Measurements from ENCODE around the gene DLX2. TPM values are rescaled to one million over a fixed set of nuclear protein-coding genes. Genes with fewer than 3 reads are reported as not detected.

The DLX2 gene
- total and polyA plus RNA-seq, 2 donors (not counting 3 experiments of a cell fraction or from before 2014, with no cell fraction given), result not detected

DNA sequence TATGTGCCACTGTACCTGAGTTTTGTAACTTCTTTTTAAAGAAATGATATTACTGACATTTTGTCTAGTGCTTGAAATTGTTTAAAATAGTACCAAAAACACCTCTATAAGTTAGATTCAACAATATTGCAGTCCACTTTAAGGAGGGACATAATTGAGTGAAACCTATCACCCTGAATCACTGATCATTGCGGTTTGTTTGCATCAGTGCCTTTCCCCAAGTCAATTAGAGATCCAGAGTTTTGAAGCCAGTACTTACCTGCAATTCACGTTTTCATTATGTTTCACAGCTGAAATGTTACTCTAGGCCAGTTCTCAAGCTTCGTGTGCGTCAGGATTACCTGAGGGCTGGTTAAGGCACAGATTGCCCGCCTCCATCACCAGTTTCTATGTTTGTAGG is 44.0 kb downstream of the DLX2 start:
- Histone ChIP-seq H3K4me1 (ENCODE audit: control insufficient read depth, extremely low read depth, insufficient read depth, low read length) (no peaks in the 10 kb centered on the region), H3K9ac (replicated peaks; ENCODE audit: extremely low read depth, insufficient read depth, low read length) (no peak overlapping the region), H2AFZ (ENCODE audit: low read depth, low read length) (no peak overlapping the region), H3K79me2 (ENCODE audit: control insufficient read depth, insufficient read depth, low read length) (no peaks in the 10 kb centered on the region), H3K9me3 (replicated peaks; ENCODE audit: control insufficient read depth, insufficient read depth, low read length) (no peaks in the 10 kb centered on the region), H3K36me3 (ENCODE audit: control insufficient read depth in 2 of 2, extremely low read depth in 1 of 2, insufficient read depth in 2 of 2, low read length in 2 of 2) (no peaks in the 10 kb centered on the region), H3K4me3 (replicated peaks in 1 of 3; ENCODE audit: insufficient read depth in 1 of 3, low read depth in 1 of 3, low read length in 3 of 3) (no peak overlapping the region), H3K9me1 (replicated peaks; ENCODE audit: control insufficient read depth, extremely low read depth, insufficient read depth, low read length) (no peaks in the 10 kb centered on the region), H3K27me3 (ENCODE audit: control insufficient read depth in 2 of 2, insufficient read depth in 2 of 2, low read length in 2 of 2) (no peaks in the 10 kb centered on the region), H4K20me1 (replicated peaks; ENCODE audit: control insufficient read depth, extremely low read depth, insufficient read depth, low read length) (no peaks in the 10 kb centered on the region), H3K4me2 (ENCODE audit: insufficient read depth, low read length) (no peak overlapping the region), H3K27ac (ENCODE audit: insufficient read depth, low read depth, low read length) (no peak overlapping the region)
- BruUV-seq (replicated peaks), result no TSS peak
- intact Hi-C loops (cut with micrococcal nuclease), result no loop called here
- POLR2A ChIA-PET, result no interaction called here
- FAIRE-seq (no peak), DNase-seq (ENCODE audit: low read depth, low spot score) (no peak)
- CTCF ChIA-PET, result interaction anchor here (0.7 kb wide), 1 partner anchor 25 kb away, joined by 3 read pairs; no protein-coding TSS in a partner anchor
- dilution Hi-C loops (cut with MboI; ENCODE audit: extremely low pct_ligation_motif_present, low sequenced_read_pairs), result no loop called here
- TF ChIP-seq, protein P1, sequence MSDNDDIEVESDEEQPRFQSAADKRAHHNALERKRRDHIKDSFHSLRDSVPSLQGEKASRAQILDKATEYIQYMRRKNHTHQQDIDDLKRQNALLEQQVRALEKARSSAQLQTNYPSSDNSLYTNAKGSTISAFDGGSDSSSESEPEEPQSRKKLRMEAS (IDR thresholded peaks at IDR 0.05; ENCODE audit: insufficient read depth, insufficient read length), result no peak

- dilution Hi-C loops (cut with MboI; ENCODE audit: extremely low pct_ligation_motif_present, low sequenced_read_pairs) (no loop called here), intact Hi-C loops (cut with micrococcal nuclease) (no loop called here)
- Histone ChIP-seq H3K4me2 (ENCODE audit: insufficient read depth, low read length) (no peak overlapping the region), H3K79me2 (ENCODE audit: control insufficient read depth, insufficient read depth, low read length) (no peaks in the 10 kb centered on the region), H2AFZ (ENCODE audit: low read depth, low read length) (no peak overlapping the region), H3K4me1 (ENCODE audit: control insufficient read depth, extremely low read depth, insufficient read depth, low read length) (peaks cover 10% of the 10 kb centered on the region), H3K36me3 (ENCODE audit: control insufficient read depth in 2 of 2, extremely low read depth in 1 of 2, insufficient read depth in 2 of 2, low read length in 2 of 2) (no peaks in the 10 kb centered on the region), H4K20me1 (replicated peaks; ENCODE audit: control insufficient read depth, extremely low read depth, insufficient read depth, low read length) (no peaks in the 10 kb centered on the region), H3K9me1 (replicated peaks; ENCODE audit: control insufficient read depth, extremely low read depth, insufficient read depth, low read length) (no peaks in the 10 kb centered on the region), H3K27me3 (ENCODE audit: control insufficient read depth in 2 of 2, insufficient read depth in 2 of 2, low read length in 2 of 2) (no peaks in the 10 kb centered on the region), H3K9me3 (replicated peaks; ENCODE audit: control insufficient read depth, insufficient read depth, low read length) (no peaks in the 10 kb centered on the region), H3K27ac (ENCODE audit: insufficient read depth, low read depth, low read length) (no peak overlapping the region), H3K9ac (replicated peaks; ENCODE audit: extremely low read depth, insufficient read depth, low read length) (no peak overlapping the region), H3K4me3 (replicated peaks in 1 of 3; ENCODE audit: insufficient read depth in 1 of 3, low read depth in 1 of 3, low read length in 3 of 3) (no peak overlapping the region)
- ChIA-PET CTCF (interaction anchor here (0.6 to 1.0 kb wide), 3 partner anchors 19 to 71 kb away, joined by 3 to 5 read pairs (median 4); no protein-coding TSS in a partner anchor), POLR2A (interaction anchor here (0.5 kb wide), 1 partner anchor 12 kb away, joined by 3 read pairs; no protein-coding TSS in a partner anchor)
- BruUV-seq (replicated peaks), result no TSS peak
- FAIRE-seq (no peak), DNase-seq (ENCODE audit: low read depth, low spot score) (no peak)
- TF ChIP-seq MYC (IDR thresholded peaks at IDR 0.05; ENCODE audit: low read depth, low read length) (no peak), GATA2 (IDR thresholded peaks at IDR 0.05; ENCODE audit: insufficient read depth, insufficient read length, low read depth, low read length) (no peak), POLR2A (IDR thresholded peaks at IDR 0.05; ENCODE audit: low read depth, low read length) (no peak), EZH2 (IDR thresholded peaks at IDR 0.05; ENCODE audit: borderline replicate concordance, low read depth, low read length, severe bottlenecking) (no peak), JUN (IDR thresholded peaks at IDR 0.05; ENCODE audit: borderline replicate concordance, insufficient read depth, insufficient read length, low read depth) (no peak)
- TF ChIP-seq, protein P2, sequence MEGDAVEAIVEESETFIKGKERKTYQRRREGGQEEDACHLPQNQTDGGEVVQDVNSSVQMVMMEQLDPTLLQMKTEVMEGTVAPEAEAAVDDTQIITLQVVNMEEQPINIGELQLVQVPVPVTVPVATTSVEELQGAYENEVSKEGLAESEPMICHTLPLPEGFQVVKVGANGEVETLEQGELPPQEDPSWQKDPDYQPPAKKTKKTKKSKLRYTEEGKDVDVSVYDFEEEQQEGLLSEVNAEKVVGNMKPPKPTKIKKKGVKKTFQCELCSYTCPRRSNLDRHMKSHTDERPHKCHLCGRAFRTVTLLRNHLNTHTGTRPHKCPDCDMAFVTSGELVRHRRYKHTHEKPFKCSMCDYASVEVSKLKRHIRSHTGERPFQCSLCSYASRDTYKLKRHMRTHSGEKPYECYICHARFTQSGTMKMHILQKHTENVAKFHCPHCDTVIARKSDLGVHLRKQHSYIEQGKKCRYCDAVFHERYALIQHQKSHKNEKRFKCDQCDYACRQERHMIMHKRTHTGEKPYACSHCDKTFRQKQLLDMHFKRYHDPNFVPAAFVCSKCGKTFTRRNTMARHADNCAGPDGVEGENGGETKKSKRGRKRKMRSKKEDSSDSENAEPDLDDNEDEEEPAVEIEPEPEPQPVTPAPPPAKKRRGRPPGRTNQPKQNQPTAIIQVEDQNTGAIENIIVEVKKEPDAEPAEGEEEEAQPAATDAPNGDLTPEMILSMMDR (IDR thresholded peaks at IDR 0.05; ENCODE audit: extremely low read depth in 1 of 2, insufficient read depth in 1 of 2, low read depth in 1 of 2, low read length in 2 of 2), result no peak
These were observed 46.4 kb downstream of the DLX2 start for GRCh38 chr2:172056293-172056692.
